Measurements from ENCODE around the gene HEXIM2. TPM values are rescaled to one million over a fixed set of nuclear protein-coding genes. Genes with fewer than 3 reads are reported as not detected.
A peak's percentile ranks its signal among the peaks of the same experiment; 100 is the strongest.

The HEXIM2 gene
- total and polyA plus RNA-seq, 12 donors, result 3.0 to 10.3 (median 6.3) TPM

- WGBS, 2 donors, result 0% methylated on average over 48 of the region's 48 CpGs
- Histone ChIP-seq H3K4me1 (peaks cover 10 to 55% (median 45%) of the 10 kb centered on the region in 9 donors), H3K27me3 (no peaks in the 10 kb centered on the region), H3K27ac (peak overlapping the region; percentile 99 to 100 (median 100)), H3K9me3 (no peaks in the 10 kb centered on the region), H3K36me3 (peaks cover 0 to 11% (median 0%) of the 10 kb centered on the region in 9 donors), H3K4me3 (peak overlapping the region; percentile 79 to 98 (median 94))
- ATAC-seq, result peak; percentile 63 to 82 (median 74)
- DNase-seq, result peak; percentile 75 to 78
- TF ChIP-seq, protein P1, sequence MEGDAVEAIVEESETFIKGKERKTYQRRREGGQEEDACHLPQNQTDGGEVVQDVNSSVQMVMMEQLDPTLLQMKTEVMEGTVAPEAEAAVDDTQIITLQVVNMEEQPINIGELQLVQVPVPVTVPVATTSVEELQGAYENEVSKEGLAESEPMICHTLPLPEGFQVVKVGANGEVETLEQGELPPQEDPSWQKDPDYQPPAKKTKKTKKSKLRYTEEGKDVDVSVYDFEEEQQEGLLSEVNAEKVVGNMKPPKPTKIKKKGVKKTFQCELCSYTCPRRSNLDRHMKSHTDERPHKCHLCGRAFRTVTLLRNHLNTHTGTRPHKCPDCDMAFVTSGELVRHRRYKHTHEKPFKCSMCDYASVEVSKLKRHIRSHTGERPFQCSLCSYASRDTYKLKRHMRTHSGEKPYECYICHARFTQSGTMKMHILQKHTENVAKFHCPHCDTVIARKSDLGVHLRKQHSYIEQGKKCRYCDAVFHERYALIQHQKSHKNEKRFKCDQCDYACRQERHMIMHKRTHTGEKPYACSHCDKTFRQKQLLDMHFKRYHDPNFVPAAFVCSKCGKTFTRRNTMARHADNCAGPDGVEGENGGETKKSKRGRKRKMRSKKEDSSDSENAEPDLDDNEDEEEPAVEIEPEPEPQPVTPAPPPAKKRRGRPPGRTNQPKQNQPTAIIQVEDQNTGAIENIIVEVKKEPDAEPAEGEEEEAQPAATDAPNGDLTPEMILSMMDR (IDR thresholded peaks at IDR 0.05), result peak in 5 of 9 donors; percentile 18 to 58 (median 52)
- intact Hi-C loops (cut with DNase I), result loop anchor here in 4 of 10 donors (1.0 to 5.0 kb wide), 3 partner anchors 9 to 37 kb away; partner anchors contain the start of gene HEXIM1 (in 4 of the 4)
These were observed 1.0 kb upstream of the HEXIM2 start for GRCh38 chr17:45160447-45161287.

GRCh38 chr17:45162025-45162687 is 481 bp downstream of the HEXIM2 start:
- WGBS, 2 donors, result 60 to 61% methylated on average over 9 of the region's 9 CpGs

GRCh38 chr17:45164734-45165269 is 3.1 kb downstream of the HEXIM2 start:
- Histone ChIP-seq H3K27me3 (no peaks in the 10 kb centered on the region), H3K4me3 (no peak overlapping the region), H3K27ac (no peak overlapping the region), H3K4me1 (peaks cover 1 to 28% (median 14%) of the 10 kb centered on the region in 9 donors), H3K36me3 (peaks cover 0 to 16% (median 0%) of the 10 kb centered on the region in 9 donors), H3K9me3 (no peaks in the 10 kb centered on the region)
- WGBS, 2 donors, result 92 to 94% methylated on average over 7 of the region's 7 CpGs
- ATAC-seq (no peak), DNase-seq (no peak)
- intact Hi-C loops (cut with DNase I), result loop anchor here in 2 of 10 donors (5.0 kb wide), 1 partner anchor 32 kb away; no protein-coding TSS in a partner anchor
- TF ChIP-seq, protein P1 (IDR thresholded peaks at IDR 0.05), result no peak

More at GRCh38 chr17:45162025-45162687, 481 bp downstream of the HEXIM2 start:
- peak in 1 of 8 donors; percentile 15 for ATAC-seq
- Histone ChIP-seq H3K4me1 (peaks cover 10 to 54% (median 39%) of the 10 kb centered on the region in 9 donors), H3K27me3 (no peaks in the 10 kb centered on the region), H3K27ac (peak overlapping the region in 9 of 10 donors; percentile 47 to 100 (median 66)), H3K36me3 (peaks cover 0 to 11% (median 0%) of the 10 kb centered on the region in 9 donors), H3K9me3 (no peaks in the 10 kb centered on the region), H3K4me3 (peak overlapping the region in 9 of 10 donors; percentile 10 to 96 (median 49))
- TF ChIP-seq, protein P1 (IDR thresholded peaks at IDR 0.05), result no peak
- peak in 1 of 2 donors; percentile 30 for DNase-seq
- intact Hi-C loops (cut with DNase I), result loop anchor here in 2 of 10 donors (5.0 kb wide), 1 partner anchor 35 kb away; no protein-coding TSS in a partner anchor
